Raji (cell line): Measurements from ENCODE around the gene RECQL5.

ENCODE experiments used
- POLR2A ChIP-seq: IDR thresholded peaks from 2 replicates; pipeline ENCODE4 v1.6.1; 2011; ENCODE audit warnings: low read depth, low read length, control low read depth; ENCODE audit not compliant: insufficient read depth

The RECQL5 gene

DNA sequence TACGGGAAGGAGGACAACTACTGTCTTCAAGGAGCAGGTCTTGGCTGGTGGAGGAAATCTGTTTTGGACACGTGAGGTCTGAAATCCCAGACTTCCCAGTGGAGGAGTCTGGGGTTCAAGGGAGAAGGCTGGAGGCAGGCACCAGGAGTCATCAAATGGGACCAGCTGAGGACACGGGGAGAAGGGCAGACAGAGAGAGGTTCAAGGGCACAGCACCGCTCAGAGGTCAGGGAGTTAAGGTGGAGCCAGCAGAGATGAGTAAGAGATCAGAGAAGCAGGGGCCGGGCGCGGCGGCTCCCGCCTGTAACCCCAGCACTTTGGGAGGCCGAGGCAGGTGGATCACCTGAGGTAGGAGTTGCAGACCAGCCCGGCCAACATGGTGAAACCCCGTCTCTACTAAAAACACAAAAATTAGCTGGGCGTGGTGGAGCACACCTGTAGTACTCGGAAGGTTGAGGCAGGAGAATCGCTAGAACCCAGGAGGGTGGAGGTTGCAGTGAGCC lies 44.1 kb downstream of the RECQL5 start:
- no peak for TF ChIP-seq POLR2A

DNA sequence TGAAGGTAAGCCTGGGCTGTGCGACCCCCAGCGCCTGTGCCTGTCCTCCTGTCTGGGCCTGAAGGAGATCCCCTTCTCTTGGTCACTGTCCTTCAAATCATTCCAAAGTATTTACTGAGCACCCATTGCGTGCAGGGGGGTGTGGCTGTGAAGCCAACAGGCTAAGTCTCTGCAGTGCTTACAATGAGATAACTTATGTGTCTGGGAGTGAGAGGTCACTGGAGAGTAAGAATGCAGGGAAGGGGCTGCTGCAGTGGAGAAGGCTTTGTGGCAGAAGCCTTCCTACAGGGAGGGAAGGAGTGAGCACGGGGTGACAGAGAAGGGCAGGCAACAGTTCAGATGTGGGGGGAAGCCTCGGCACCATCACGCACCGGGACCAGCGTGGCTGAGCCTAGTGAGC lies 44.9 kb downstream of the RECQL5 start:
- TF ChIP-seq POLR2A, result no peak

DNA sequence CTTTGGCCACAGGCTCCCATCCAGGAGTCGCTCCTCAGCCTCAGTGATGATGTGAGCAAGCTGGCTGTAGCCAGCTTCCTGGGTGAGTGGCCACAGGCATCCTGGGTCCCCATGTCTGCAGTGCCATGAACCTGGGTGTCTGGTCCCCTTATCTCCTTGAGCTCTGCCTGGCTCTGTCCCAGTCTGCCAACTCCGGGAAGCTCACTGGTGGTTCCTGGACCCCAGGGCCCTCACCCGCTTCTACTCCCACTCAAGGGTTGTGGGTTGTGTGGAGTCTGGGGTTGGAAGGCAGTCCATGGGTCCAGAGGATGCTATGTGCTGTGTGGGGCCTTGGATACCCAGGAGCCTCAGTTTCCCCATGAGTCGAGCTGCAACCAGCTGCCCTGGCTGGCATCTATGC lies 45.5 kb downstream of the RECQL5 start:
- TF ChIP-seq POLR2A, result no peak

DNA sequence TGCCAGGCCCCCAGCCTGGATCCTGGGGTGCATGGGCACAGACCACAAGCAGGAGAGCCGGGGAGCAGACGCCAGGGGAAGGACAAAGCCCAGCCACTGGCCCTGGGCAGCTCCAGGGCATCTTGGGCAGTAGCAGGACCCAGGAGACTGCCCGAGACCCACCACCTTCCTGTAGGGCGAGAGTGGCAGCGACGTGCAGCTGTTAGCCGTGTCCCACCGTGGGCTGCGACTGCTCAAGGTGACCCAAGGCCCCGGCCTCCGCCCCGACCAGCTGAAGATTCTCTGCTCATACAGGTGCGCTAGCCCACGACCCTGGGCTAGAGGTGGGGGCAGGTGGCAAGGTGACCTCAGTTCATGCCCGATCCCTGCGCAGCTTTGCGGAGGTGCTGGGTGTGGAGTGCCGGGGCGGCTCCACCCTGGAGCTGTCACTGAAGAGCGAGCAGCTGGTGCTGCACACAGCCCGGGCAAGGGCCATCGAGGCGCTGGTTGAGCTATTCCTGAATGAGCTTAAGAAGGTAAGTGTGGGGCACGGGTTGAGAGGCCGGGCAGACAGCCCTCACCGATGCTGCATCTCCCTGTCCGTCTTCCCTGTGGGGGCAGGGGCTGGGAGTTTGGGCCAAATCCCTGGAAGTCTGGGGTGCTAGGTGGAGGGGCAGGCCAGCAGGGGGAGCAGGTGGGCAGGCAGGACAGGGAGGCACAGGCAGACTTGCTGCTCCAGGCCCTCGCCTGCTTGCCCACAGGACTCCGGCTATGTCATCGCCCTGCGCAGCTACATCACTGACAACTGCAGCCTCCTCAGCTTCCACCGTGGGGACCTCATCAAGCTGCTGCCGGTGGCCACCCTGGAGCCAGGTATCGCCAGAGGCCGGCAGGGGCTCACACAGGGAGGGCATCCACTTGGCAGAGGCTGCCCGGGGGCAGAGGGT lies 47.2 kb downstream of the RECQL5 start:
- TF ChIP-seq POLR2A, result no peak

DNA sequence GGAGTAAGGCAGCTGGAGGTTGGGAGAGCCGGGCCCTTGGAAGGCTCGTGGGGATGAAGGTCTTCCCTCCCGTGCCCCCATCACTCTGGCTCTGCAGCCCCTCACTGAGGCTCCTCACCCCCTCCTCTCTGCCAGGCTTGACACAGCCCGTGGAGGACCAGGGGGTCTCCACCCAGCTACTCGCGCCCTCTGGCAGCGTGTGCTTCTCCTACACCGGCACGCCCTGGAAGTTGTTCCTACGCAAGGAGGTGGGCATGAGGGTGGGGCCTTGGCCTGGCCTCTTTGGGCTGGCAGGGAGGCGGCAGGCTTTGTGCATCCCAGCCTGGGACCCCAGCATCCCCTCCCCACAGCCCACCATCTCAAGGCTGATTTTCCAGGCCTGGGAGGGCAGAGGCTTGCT lies 49.3 kb downstream of the RECQL5 start:
- no peak for TF ChIP-seq POLR2A

DNA sequence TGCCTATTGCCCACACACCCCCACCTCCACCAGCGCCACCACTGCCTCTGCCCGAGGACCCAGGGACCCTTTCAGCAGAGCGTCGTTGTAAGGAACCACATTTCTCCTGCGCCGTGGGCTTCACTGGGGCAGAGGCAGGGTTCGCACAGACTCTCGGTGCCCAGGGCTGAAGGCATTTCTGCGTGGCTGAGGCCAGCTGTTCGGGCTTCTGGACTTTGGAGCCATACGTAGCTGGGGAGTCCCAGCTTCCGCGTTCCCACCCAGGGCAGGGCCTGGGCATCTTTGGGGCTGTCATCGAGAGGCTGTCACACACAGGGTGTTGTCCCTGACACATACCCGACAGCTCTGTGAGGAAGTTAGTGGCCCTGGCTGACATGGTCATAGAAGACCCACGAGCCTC lies 49.7 kb downstream of the RECQL5 start:
- no peak for TF ChIP-seq POLR2A

DNA sequence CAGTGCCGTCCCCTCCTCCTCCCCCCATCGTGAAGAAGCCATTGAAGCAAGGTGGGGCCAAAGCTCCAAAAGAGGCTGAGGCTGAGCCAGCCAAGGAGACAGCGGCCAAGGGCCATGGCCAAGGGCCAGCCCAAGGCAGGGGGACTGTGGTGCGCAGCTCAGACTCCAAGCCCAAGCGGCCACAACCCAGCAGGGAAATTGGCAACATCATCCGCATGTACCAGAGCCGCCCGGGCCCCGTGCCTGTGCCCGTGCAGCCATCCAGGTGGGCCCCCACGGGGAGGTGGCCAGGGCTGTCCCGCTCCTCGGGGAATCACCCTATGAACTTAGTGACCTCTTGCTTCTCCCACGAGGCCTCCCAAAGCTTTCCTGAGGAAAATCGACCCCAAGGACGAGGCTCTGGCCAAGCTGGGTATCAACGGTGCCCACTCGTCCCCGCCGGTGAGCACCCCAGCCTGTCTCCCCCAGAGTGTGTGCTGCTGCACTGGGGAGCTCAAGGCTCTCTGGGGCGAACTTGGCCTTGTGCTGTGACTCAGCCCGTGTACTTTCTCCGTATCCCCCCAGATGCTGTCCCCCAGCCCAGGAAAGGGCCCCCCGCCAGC lies 50.3 kb downstream of the RECQL5 start:
- no peak for TF ChIP-seq POLR2A

DNA sequence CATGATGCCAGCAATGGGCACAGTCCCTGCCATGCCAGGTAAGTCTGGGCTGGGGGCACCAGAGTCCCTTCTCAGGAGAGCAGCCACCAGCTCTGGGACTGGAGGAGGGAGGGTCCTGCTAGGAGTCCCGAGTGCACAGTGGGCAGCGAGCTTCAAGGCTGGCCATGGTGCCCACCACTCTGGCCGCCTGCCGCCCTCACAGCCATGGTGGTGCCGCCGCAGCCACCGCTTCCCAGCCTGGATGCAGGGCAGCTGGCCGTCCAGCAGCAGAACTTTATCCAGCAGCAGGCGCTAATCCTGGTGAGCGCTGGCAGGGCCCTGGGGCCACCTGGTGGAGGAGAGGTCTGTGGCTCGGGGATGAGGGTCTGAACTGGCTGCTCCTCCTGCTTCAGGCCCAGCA lies 51.7 kb downstream of the RECQL5 start:
- no peak for TF ChIP-seq POLR2A

DNA sequence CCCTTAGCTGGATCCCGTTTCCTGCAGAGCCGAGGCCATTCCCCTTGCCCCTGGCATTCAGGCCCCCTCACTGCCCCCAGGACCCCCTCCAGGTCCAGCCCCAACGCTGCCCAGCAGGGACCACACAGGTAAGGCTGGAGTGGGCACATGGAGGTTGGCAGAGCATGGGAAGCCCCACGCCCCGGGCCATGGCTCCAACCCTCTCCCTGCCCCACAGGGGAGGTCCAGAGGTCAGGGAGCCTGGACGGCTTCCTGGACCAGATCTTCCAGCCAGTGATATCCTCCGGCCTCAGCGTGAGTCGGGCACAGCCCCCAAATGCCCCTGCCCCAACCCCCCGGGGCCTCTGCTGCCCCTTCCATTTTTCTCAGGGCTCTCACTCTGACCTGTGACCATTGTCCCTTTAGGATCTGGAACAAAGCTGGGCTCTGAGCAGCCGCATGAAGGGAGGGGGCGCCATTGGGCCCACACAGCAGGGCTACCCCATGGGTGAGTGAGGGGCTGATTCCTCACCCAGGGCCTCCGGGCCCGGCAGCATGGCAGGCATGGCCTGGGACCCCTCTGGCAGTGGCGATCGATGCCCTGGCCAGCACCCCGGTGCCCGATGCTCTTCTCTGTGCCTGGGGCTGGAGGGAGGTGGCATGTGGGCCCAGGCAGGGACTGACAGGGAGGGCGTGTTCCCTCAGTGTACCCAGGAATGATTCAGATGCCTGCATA lies 52.2 kb downstream of the RECQL5 start:
- TF ChIP-seq POLR2A, result no peak

DNA sequence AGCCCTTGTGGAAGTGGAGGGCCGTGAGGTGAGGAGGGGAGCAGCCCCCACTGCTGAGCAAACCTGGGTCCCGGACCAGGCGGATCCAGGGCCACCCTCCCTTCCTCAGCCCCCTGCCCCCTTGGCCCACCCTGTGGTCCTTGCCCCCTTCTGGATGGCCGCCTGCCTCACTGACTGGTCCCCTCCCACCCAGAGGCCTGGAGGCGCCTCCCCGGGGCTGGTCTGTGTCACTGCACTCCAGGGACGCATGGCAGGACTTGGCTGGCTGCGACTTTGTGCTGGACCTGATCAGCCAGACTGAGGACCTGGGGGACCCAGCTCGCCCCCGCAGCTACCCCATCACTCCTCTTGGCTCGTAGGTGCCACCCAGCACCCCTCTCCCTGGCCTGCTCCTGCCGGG lies 52.9 kb downstream of the RECQL5 start:
- no peak for TF ChIP-seq POLR2A

DNA sequence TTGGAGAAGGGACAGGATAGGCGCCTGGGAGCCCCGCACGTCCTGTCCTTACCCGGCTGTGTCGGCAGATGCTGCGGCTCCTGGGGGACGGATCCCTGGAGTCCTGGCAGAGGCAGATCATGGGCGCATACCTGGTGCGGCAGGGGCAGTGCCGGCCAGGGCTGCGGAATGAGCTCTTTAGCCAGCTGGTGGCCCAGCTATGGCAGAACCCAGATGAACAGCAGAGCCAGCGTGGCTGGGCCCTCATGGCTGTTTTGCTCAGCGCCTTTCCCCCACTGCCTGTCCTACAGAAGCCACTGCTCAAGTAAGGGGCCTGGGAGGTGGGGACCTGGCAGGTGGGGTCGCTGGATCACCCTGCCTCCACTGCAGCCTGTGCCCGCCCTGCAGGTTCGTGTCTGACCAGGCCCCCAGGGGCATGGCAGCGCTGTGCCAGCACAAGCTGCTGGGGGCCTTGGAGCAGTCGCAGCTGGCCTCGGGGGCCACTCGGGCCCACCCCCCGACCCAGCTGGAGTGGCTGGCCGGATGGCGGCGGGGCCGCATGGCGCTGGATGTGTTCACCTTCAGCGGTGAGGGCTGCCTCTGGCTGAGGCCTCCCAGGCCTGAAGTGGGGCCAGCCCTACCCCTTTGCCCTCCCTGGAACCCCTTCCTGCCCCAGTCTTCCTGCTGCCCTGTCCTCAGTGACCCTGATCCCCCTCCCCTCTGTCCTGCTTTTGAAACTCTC lies 53.9 kb downstream of the RECQL5 start:
- TF ChIP-seq POLR2A, result no peak

DNA sequence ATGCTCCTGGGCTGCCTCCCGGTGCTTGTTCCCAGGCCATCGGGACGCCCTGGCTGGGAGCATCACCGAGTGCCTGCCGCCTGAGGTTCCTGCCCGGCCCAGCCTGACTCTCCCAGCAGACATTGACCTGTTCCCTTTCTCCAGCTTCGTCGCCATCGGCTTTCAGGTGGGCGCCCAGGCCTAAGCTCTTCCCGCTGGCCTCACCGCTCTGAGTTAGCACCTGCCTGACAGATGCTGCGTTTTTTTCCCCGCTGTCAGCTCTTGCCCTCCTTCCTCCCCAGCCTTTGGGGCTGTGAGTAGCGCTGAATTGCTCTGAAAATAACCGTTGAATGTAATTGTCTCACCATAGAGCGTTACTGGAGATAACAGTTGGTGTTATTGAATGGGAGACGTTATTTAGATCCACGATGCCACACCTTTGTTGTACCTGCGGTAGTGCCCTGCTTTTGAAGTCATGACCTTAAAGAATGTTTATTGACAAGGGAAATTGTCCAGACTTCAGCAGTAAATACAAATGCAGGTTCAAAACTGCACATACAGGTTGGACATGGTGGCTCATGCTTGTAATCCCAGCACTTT lies 55.0 kb downstream of the RECQL5 start:
- no peak for TF ChIP-seq POLR2A

DNA sequence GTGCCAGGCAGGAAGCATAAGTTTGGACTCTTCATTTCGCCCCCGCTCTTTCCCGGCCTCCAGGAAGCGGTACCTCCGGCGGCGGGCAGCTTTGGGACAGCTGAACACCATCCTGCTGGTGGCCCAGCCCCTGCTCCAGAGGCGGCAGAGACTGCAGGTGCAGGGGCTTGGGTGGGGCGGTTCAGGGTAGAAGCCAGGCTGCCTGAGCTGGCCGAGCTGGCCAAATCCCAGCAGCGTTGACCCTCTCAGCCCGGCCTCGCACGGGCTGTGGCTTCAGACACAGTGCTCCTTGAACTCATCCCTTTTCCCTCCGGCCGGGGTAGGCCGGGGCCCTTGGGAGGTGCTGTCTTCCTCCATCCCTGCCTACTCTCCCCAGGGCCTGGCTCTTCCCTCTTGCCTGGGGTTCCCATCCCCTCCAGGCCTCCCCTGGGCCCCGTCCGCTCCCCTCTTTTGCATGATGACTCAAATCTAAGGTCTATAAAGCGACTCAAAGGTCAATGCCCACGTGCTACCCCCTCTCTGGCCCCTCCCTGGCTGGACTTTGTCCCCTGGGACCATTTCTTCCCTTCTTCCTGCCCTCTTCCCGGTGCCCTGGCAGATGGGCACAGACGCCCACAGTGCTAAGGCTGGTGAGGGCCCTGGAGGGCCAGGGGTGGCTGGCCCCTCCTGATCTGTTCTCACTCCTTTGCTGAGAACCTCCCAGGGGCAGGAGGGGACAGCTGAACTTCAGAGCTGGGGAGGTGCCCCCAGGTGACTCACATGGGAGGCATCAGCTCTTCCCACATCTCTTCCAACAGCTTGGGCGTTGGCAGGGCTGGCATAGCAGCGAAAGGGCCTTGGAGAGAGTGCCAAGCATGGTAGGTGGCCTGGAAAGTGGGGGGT lies 56.6 kb downstream of the RECQL5 start:
- no peak for TF ChIP-seq POLR2A

DNA sequence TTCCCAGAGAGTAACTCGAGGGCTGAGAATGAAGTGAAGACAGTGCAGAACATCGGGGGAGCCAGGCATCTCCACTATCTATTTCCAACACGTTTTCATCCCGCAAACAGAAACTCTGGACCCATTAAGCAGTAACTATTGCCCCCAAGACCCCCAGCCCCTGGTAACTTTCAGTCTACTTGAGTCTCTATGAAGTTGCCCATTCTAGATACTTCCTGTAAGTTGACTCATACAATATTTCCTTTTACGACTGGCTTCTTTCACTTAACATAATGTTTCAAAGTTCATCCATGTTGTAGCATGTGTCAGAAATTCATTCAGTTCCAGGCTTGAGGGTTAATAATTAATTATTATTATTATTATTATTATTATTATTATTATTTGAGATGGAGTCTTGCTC lies 59.9 kb downstream of the RECQL5 start:
- TF ChIP-seq POLR2A, result no peak
